22Rv1 (cell line): Measurements from ENCODE around the gene RNF150.

ENCODE experiments used
- H3K27ac ChIP-seq: fragments of 450-650 bp; 2 replicates; pipeline ENCODE4 v1.5.1; 2017
- CTCF ChIP-seq: fragments of 450-650 bp; IDR thresholded peaks from 2 replicates; pipeline ENCODE4 v1.5.1; 2017; ENCODE audit warnings: mild to moderate bottlenecking
- ZFX ChIP-seq: fragments of 450-650 bp; IDR thresholded peaks from 2 replicates; pipeline ENCODE4 v1.6.1; 2017; ENCODE audit warnings: antibody characterized with exemption, borderline replicate concordance

The RNF150 gene

DNA sequence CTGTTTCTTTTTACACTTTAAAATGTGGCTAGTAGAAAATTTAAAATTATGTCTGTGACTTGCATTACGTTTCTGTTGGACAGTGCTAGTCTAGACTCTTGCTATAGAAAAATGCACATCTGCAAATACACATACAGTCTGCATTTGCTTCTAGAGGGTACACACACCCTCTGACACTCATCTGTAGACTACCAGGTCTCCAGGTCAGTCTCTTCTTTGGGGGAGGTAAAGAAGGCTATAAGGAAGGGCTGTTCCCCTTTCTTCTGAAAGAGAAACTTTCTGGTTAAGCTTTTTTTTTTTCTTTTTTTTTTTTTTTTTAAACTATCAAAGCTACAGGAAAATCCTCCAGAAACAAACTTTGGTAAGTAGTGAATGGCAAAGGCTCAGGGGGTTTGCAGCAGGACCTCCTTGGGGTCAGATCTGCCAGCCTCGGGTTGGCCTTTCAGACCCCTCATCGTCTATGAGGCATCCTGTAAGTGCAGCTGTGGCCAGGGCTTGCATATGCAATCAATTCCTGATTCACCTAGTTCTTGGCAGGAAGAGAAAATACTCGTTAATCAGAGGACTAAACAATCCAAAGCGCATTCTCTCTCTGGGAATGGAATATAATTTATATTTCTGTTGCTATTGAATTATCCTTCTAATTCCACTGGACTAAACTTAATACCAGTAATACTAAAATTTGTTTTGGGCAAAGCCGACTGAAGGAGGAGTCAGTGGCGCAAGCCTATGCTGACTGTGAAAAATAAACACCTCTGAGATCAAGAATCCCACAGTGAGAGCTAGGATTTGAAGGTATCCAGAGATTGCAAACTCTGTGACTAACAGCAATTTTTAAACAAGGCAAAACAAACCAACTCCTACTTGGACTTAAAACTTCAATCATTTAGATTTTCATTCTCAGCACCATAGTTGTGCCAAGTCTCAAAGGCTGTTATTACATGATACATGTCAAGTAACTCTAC, 267.7 kb downstream of the RNF150 start:
- H3K27ac ChIP-seq = no peak overlapping the region
- TF ChIP-seq CTCF (no peak), ZFX (no peak)

DNA sequence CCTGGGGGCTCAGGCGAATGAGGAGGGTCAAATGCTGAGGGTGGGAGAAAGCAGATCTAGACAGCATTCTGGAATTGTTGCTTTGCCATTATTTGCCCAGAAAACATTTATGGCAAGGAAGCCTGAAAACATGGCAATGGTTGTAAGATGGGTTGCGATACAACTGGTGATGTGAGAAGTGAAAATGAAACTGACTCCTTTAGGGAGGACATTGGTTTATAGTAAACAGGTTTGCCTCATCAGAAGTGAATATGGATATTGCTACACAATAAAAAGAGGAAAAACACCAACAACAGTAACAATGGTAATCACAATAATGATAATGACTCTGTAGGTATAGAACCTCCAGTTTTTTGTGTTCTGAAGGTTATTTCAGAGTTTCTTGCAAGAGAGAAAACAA, 270.1 kb downstream of the RNF150 start:
- H3K27ac ChIP-seq = no peak overlapping the region
- TF ChIP-seq CTCF = no peak
- TF ChIP-seq ZFX = no peak

- TF ChIP-seq ZFX = no peak
- no peak for TF ChIP-seq CTCF
- H3K27ac ChIP-seq = no peak overlapping the region
These were observed 271.2 kb downstream of the RNF150 start for GRCh38 chr4:140862177-140862442.

DNA sequence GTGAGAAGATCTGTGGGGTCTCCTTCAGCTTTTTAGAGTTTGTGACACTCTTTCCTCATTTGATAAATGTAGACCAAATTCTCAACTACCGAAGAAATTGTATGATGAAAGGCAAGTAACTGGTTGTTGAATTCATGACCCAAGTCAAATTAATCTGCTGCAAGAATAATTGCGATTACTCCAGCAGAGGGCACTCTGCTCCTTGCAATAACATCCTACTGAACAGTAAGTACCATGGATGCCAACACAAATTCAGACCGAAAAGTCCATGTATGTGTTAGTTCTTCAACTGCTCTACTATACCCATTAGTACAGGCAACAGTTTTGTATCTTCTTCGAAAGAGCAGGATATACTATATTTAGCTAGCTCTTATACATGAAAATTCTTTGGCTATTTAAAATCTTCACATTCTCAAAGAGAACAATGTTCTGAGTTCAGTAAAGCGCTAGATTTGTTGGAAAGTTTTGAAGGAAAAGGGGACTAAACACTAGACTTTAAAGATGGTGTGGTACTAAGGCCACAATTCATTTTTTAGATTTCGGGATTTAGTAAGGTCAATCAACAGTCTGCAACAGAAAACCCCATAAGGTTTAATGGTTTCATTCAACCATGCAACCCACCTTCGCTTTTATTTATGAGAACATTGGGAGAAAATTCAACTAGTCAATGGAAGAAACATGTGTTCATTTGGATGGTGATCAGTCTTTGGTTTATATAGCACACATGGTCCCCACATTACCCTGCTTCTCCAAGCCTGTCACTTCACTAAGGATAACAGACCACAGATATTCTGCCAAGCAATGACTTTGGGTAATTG, 271.7 kb downstream of the RNF150 start:
- no peak overlapping the region for H3K27ac ChIP-seq
- TF ChIP-seq CTCF = peak; percentile 86
- TF ChIP-seq ZFX = no peak

DNA sequence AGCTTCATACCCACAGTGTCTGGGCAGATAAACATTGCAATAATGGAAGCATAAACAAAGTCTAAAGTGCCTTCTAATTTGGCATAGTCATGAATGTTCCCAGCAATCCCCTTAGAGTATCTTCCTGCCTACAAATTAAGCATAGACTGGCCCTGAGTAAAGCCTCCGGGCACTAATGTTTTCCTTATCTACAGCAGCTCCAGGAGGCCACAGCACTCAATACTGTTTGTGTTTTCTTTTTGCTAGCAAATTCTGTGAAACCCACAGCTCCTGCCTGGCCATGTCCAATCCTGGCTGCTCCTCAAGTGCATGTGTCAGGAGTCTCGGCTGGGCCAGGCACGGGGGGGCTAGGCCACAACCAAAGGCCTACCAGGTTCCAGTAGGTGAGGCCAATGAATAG, 274.4 kb downstream of the RNF150 start:
- no peak overlapping the region for H3K27ac ChIP-seq
- no peak for TF ChIP-seq ZFX
- TF ChIP-seq CTCF = no peak

DNA sequence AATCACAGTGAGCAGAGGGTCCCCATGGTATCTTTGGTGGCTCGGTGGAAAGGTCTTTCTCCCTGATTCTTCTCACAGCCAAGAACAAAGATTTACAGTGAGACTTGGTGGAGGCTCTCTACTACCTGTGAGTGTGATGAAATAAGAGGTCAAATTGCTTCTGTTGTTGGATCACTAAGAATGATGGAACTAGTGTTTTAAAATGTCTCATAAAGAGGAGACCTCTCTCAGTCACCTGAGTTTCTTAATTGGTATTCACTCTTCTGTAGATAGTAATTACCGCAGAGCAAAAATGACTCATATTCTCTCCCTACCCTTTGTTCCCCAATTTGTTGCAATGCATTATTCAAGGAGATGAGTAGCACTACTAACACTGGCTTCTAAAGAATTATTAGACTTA, 276.2 kb downstream of the RNF150 start:
- H3K27ac ChIP-seq = no peak overlapping the region
- no peak for TF ChIP-seq ZFX
- TF ChIP-seq CTCF = no peak

GRCh38 chr4:140856621-140857062, 276.6 kb downstream of the RNF150 start:
- TF ChIP-seq CTCF (no peak), ZFX (no peak)

More at GRCh38 chr4:140856621-140857062, 276.6 kb downstream of the RNF150 start:
- no peak overlapping the region for H3K27ac ChIP-seq
